MCF 10A (cell line): Measurements from ENCODE around the gene VSTM1. TPM values are rescaled to one million over a fixed set of nuclear protein-coding genes. Genes with fewer than 3 reads are reported as not detected.
"Not testable (repeated sequence)": the region's sequence is repeated elsewhere in the genome, so short reads cannot be mapped to it uniquely, and the experiment has no call there.

Experiments
- BruUV-seq: library from RNA; stranded (reverse); fragments of 400-500 nt; replicated peaks from 2 replicates; lab custom pipeline; 2021; lab: Mats Ljungman, UMichigan
- CTCF ChIA-PET: fragments of 300-600 bp; sonication (Branson Sonifier 250); formaldehyde crosslinking; extraction: SDS; loops from one replicate; lab custom pipeline; 2021; ENCODE audit warnings: antibody characterized with exemption, inconsistent platforms; lab: Yijun Ruan, JAX
- POLR2A ChIA-PET: fragments of 300-600, 350-650 bp; sonication (Branson Sonifier 250); formaldehyde crosslinking; extraction: SDS; loops from one replicate; lab custom pipeline; 2020; ENCODE audit warnings: antibody characterized with exemption, inconsistent platforms; lab: Yijun Ruan, JAX
- DNase-seq: peaks from one replicate; pipeline ENCODE4 v3.0.0-alpha.2; 2018; ENCODE audit not compliant: unreplicated experiment
- H3K27ac Mint-ChIP-seq: one replicate; pipeline ENCODE4 v1.8.0; 2022; ENCODE audit warnings: mild to moderate bottlenecking, low read depth, mixed read lengths; ENCODE audit not compliant: unreplicated experiment
- H3K27me3 Mint-ChIP-seq: one replicate; pipeline ENCODE4 v1.8.0; 2022; ENCODE audit warnings: mixed read lengths; ENCODE audit not compliant: insufficient read depth, unreplicated experiment
- H3K36me3 Mint-ChIP-seq: one replicate; pipeline ENCODE4 v1.8.0; 2022; ENCODE audit warnings: mild to moderate bottlenecking, moderate library complexity, mixed read lengths; ENCODE audit not compliant: insufficient read depth, unreplicated experiment
- H3K4me1 Mint-ChIP-seq: one replicate; pipeline ENCODE4 v1.8.0; 2022; ENCODE audit warnings: mixed read lengths; ENCODE audit not compliant: insufficient read depth, unreplicated experiment
- H3K4me3 Mint-ChIP-seq: one replicate; pipeline ENCODE4 v1.8.0; 2022; ENCODE audit warnings: mild to moderate bottlenecking, moderate library complexity, mixed read lengths; ENCODE audit not compliant: unreplicated experiment
- H3K9me3 Mint-ChIP-seq: one replicate; pipeline ENCODE4 v1.8.0; 2022; ENCODE audit warnings: mixed read lengths; ENCODE audit not compliant: unreplicated experiment
- intact Hi-C: fragments of 100-400 bp; cut with micrococcal nuclease; formaldehyde crosslinking; loops from 2 replicates; pipeline ENCODE4 v1.14.1; 2022
- total RNA-seq: library from RNA; stranded (reverse); gene quantifications from 2 replicates; pipeline ENCODE4 v1.2.3, GENCODE V29; 2022
- TF ChIP-seq, protein P1 (sequence below): fragments of 200-600 bp; IDR thresholded peaks from one replicate; pipeline ENCODE4 v1.8.0; 2022; ENCODE audit warnings: antibody characterized with exemption, mild to moderate bottlenecking; ENCODE audit not compliant: unreplicated experiment

VSTM1 gene
- total RNA-seq, 1 experiment from 2014 or later: not detected

DNA sequence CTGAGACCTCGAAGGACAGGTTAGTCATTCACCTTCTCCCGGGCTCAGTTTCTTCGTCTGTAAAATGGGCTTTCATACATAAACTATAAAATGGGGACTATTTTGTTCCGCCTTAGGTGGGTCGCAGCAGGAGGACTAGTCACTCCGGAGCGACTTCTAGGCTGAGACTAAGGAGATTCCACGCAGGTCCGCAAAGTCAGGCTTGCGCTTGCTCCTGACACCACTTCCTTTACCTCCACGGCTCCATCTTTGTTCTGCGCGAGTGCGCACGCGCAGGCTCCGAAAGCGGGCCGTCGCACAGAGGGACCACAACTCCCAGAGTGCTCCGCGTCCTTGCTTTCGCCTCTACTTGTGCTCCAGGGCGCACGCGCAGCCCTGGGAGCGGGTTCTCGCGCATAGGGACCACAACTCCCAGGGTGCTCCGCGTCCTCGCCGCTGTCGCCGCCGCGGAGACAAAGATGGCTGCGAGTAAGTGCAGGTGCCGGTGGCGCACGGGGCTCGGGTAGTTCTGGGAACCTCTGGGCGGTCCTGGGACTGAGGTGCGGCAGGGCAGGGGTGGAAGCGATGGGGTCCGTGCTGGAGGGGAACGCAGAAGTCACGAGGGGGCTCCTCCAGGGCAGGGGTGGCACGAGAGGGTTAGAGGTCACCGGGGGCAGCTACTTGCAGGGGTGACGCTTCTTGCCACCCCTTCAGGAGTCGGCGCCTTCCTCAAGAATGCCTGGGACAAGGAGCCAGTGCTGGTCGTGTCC is 38.9 kb upstream of the VSTM1 start, which contains the start of gene NDUFA3:
Gene NDUFA3, plus strand, starts transcription at position 435 of the 749 bp plus-strand sequence. Its CDS starts 24 bp downstream, at position 459.
- peaks cover 27% of the 10 kb centered on the region for H3K36me3 Mint-ChIP-seq
- CTCF ChIA-PET: no interaction called here

DNA sequence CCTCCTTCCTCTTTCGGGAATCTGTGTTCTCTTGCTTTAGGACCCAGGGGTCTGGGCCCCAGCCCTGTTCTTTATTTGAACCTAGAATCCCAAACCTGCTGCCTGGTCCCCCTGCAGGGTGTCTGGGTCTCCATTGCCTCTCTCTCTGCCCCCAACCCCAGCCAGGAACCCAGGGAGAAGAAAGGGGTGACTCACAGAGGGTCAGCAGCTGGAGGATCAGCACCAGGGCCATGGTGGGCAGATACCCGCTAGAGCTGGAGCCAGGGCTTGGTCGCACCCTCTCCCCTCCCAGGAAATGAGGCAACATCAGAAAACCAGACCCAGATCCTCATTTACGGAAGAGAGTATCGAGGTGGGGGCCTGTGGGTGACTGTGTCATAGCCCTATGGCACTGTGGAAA is 36.9 kb upstream of the VSTM1 start, which contains the start of gene OSCAR:
Gene OSCAR, minus strand, starts transcription at position 243 of the 400 bp plus-strand sequence. Its CDS starts 11 bp downstream, at position 232.
- intact Hi-C loops: loop anchor here (10.0 kb wide), 1 partner anchor 236 kb away; the partner anchor contains the start of gene MYADM
- CTCF ChIA-PET: interaction anchor here (1.2 kb wide), 1 partner anchor 70 kb away, joined by 4 read pairs; no protein-coding TSS in a partner anchor
- POLR2A ChIA-PET: no interaction called here
- DNase-seq: no peak
- Mint-ChIP-seq H3K9me3 (no peaks in the 10 kb centered on the region), H3K36me3 (peaks cover 12% of the 10 kb centered on the region), H3K4me3 (peak within 1 kb of the TSS; percentile 44), H3K27me3 (peaks cover 16% of the 10 kb centered on the region), H3K4me1 (peaks cover 12% of the 10 kb centered on the region), H3K27ac (no peak within 1 kb of the TSS)
- BruUV-seq: no TSS peak
- TF ChIP-seq, protein P1, sequence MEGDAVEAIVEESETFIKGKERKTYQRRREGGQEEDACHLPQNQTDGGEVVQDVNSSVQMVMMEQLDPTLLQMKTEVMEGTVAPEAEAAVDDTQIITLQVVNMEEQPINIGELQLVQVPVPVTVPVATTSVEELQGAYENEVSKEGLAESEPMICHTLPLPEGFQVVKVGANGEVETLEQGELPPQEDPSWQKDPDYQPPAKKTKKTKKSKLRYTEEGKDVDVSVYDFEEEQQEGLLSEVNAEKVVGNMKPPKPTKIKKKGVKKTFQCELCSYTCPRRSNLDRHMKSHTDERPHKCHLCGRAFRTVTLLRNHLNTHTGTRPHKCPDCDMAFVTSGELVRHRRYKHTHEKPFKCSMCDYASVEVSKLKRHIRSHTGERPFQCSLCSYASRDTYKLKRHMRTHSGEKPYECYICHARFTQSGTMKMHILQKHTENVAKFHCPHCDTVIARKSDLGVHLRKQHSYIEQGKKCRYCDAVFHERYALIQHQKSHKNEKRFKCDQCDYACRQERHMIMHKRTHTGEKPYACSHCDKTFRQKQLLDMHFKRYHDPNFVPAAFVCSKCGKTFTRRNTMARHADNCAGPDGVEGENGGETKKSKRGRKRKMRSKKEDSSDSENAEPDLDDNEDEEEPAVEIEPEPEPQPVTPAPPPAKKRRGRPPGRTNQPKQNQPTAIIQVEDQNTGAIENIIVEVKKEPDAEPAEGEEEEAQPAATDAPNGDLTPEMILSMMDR: no peak

More for the DNA sequence above, 38.9 kb upstream of the VSTM1 start, which contains the start of gene NDUFA3:
- intact Hi-C loops: loop anchor here (10.0 kb wide), 1 partner anchor 238 kb away; the partner anchor contains the start of gene MYADM
- H3K4me3 Mint-ChIP-seq: peak within 1 kb of the TSS; percentile 99
- H3K27me3 Mint-ChIP-seq: no peaks in the 10 kb centered on the region
- H3K27ac Mint-ChIP-seq: peak within 1 kb of the TSS; percentile 91
- no TSS peak for BruUV-seq
- peak; percentile 99 for DNase-seq
- no peaks in the 10 kb centered on the region for H3K9me3 Mint-ChIP-seq
- TF ChIP-seq, protein P1: no peak
- peaks cover 9% of the 10 kb centered on the region for H3K4me1 Mint-ChIP-seq
- POLR2A ChIA-PET: interaction anchor here (0.8 to 4.0 kb wide), 2 partner anchors 13 to 35 kb away, joined by 4 to 45 read pairs; partner anchors contain the start of genes CNOT3, PRPF31 and TFPT

DNA sequence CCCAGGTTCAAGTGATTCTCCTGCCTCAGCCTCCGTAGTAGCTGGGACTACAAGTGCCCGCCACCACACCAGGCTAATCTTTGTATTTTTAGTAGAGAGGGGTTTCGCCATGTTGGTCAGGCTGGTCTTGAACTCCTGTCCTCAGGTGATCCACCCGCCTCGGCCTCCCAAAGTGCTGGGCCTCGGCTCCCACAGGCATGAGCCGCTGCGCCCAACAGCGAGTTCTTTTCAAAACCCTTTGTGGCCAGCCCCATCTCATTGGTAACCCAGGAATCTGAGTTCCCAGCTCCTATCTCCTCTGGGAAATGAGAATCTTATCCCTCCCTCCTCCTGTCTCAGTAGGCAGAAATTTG is 36.2 kb upstream of the VSTM1 start:
- CTCF ChIA-PET: interaction anchor here (0.6 kb wide), 1 partner anchor 290 kb away, joined by 3 read pairs; no protein-coding TSS in a partner anchor
- BruUV-seq, H3K27ac Mint-ChIP-seq, H3K4me3 Mint-ChIP-seq, H3K36me3 Mint-ChIP-seq, H3K9me3 Mint-ChIP-seq, POLR2A ChIA-PET, DNase-seq: not testable (repeated sequence)
- intact Hi-C loops: loop anchor here (10.0 kb wide), 1 partner anchor 235 kb away; the partner anchor contains the start of gene MYADM
- Mint-ChIP-seq H3K27me3 (peaks cover 16% of the 10 kb centered on the region), H3K4me1 (peaks cover 10% of the 10 kb centered on the region)

DNA sequence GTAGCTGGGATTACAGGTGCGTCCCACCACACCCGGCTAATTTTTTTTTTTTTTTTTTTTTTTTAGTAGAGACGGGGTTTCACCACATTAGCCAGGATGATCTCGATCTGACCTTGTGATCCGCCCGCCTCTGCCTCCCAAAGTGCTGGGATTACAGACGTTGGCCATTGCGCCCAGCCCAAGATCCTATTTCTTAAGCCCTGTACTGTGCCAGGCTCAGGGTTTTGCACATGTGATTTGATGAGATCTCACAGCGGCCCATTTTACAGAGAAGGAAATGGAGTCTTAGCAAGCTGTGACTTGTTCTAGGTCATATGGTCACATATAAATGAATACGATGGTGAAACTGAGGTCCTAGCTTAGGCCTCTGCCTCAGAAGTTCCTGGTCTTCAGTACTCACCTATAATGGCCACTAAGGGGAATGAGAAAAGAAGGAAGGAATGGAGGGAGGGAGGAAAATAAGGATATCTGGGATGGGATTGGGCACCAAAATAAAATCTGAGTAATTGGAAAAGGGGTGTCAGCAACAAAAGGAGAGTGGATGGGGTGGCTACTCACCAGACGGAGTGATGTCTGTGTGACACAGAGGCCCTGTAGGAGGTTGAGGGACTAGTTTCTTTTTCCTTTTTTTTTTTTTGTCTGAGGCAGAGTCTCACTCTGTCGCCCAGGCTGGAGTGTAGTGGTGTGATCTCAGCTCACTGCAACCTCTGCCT is 35.6 kb upstream of the VSTM1 start:
- DNase-seq: no peak
- H3K27ac Mint-ChIP-seq: no peak overlapping the region
- peaks cover 10% of the 10 kb centered on the region for H3K4me1 Mint-ChIP-seq
- BruUV-seq: no TSS peak
- H3K4me3 Mint-ChIP-seq: no peak overlapping the region
- ChIA-PET POLR2A (no interaction called here), CTCF (interaction anchor here (0.6 to 2.8 kb wide), 2 partner anchors 290 to 306 kb away, joined by 3 to 7 read pairs; no protein-coding TSS in a partner anchor)
- peaks cover 16% of the 10 kb centered on the region for H3K27me3 Mint-ChIP-seq
- intact Hi-C loops: no loop called here
- TF ChIP-seq, protein P1: no peak
- H3K36me3 Mint-ChIP-seq: no peaks in the 10 kb centered on the region
- no peaks in the 10 kb centered on the region for H3K9me3 Mint-ChIP-seq
